HEK293 (cell line): ENCODE results near the gene C19orf18.

Experiments
- MZF1 ChIP-seq: fragments of 450-650 bp; formaldehyde crosslinking; IDR thresholded peaks from 2 replicates; pipeline ENCODE4 v1.5.1; 2017; ENCODE audit warnings: missing biosample characterization, missing genetic modification characterization, borderline replicate concordance
- ZNF274 ChIP-seq, 2 experiments: fragments of 200-500 bp in 1 of 2; fragments of 450-650 bp in 1 of 2; sonication (Bioruptor generic) in 1 of 2; formaldehyde crosslinking in 1 of 2; IDR thresholded peaks; 2 replicates each; pipeline versions ENCODE4 v1.5.1 to v1.6.1; 2014 to 2016; ENCODE audit warnings: borderline replicate concordance in 1 of 2, inconsistent platforms in 1 of 2, low read length in 1 of 2, missing biosample characterization in 1 of 2, missing genetic modification characterization in 1 of 2
- ZNF335 ChIP-seq: fragments of 450-650 bp; formaldehyde crosslinking; conservative IDR thresholded peaks from 2 replicates; pipeline ENCODE4 v1.5.1; 2016; ENCODE audit warnings: missing biosample characterization, missing genetic modification characterization
- ZNF391 ChIP-seq: fragments of 450-650 bp; formaldehyde crosslinking; IDR thresholded peaks from 2 replicates; pipeline ENCODE4 v1.5.1; 2016; ENCODE audit warnings: low read depth, missing biosample characterization, missing genetic modification characterization, borderline replicate concordance
- ZNF529 ChIP-seq: fragments of 450-650 bp; formaldehyde crosslinking; IDR thresholded peaks from 2 replicates; pipeline ENCODE4 v1.5.1; 2017; ENCODE audit warnings: missing genetic modification characterization, missing biosample characterization; ENCODE audit not compliant: insufficient replicate concordance
- ZNF707 ChIP-seq: fragments of 450-650 bp; formaldehyde crosslinking; IDR thresholded peaks from 2 replicates; pipeline ENCODE4 v1.5.1; 2016; ENCODE audit warnings: missing biosample characterization, missing genetic modification characterization
- ZNF747 ChIP-seq: fragments of 450-650 bp; formaldehyde crosslinking; IDR thresholded peaks from 2 replicates; pipeline ENCODE4 v1.5.1; 2016; ENCODE audit warnings: missing biosample characterization, missing genetic modification characterization
- ZNF768 ChIP-seq: fragments of 450-650 bp; formaldehyde crosslinking; IDR thresholded peaks from 2 replicates; pipeline ENCODE4 v1.5.1; 2018; ENCODE audit warnings: missing biosample characterization, mild to moderate bottlenecking, missing genetic modification characterization
- TF ChIP-seq, protein P1 (sequence below): fragments of 450-650 bp; formaldehyde crosslinking; IDR thresholded peaks from 2 replicates; pipeline ENCODE4 v1.5.1; 2016; ENCODE audit warnings: missing biosample characterization, missing genetic modification characterization
- TF ChIP-seq, protein P2 (sequence below): fragments of 450-650 bp; formaldehyde crosslinking; IDR thresholded peaks from 2 replicates; pipeline ENCODE4 v1.5.1; 2016; ENCODE audit warnings: missing biosample characterization, missing genetic modification characterization

DNA sequence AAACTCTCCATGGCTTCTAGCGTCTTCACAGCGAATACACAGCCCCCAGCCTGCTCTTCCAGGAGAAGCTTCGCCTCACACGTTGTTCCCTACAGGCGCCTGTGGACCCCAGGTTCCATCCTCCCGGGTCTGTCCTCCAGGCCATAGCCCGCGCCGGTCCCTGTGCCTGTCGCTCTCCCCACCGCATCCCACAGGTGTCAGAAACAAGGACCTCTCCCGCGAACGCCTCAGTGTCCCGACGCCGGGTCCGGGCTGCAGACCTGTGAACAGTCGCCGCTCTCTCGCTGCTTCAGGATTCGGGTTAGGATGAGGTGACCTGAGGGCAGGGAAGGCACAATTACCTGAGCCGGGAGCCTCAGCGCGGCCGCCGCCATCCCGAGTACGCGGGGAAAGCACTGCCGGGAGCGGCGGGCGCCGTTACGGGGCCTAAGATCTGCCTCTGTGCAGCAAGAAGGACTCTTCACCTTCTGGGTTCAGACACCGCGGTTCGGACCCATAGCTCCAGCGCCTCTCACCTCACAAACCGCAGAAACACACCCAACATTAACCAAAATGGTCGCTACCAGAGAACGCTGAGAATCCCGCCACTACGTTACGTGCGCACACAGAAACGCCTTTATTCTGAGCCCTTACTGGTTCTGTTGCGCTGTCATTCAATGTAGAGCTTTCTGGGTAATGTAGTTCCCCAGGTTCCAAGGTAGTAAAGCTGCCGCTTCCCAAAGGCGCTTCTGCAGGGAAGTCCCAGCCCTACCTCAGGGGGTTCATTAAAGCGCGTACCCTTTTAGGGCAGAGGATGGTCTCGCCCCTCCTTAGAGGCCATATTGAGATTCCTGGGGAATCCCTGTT, 39.3 kb downstream of the C19orf18 start, which contains the start of gene ZNF418:
- TF ChIP-seq ZNF529 (no peak), ZNF335 (no peak), ZNF768 (tag by site-specific recombination) (no peak), ZNF274 (IDR thresholded peaks at IDR 0.05; ENCODE audit: low read length) (no peak), ZNF274 (tag by site-specific recombination; IDR thresholded peaks at IDR 0.05; ENCODE audit: borderline replicate concordance) (no peak), ZNF747 (no peak), MZF1 (no peak), ZNF391 (tag by site-specific recombination) (no peak), ZNF707 (no peak)
- TF ChIP-seq, protein P1, sequence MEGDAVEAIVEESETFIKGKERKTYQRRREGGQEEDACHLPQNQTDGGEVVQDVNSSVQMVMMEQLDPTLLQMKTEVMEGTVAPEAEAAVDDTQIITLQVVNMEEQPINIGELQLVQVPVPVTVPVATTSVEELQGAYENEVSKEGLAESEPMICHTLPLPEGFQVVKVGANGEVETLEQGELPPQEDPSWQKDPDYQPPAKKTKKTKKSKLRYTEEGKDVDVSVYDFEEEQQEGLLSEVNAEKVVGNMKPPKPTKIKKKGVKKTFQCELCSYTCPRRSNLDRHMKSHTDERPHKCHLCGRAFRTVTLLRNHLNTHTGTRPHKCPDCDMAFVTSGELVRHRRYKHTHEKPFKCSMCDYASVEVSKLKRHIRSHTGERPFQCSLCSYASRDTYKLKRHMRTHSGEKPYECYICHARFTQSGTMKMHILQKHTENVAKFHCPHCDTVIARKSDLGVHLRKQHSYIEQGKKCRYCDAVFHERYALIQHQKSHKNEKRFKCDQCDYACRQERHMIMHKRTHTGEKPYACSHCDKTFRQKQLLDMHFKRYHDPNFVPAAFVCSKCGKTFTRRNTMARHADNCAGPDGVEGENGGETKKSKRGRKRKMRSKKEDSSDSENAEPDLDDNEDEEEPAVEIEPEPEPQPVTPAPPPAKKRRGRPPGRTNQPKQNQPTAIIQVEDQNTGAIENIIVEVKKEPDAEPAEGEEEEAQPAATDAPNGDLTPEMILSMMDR = no peak
- TF ChIP-seq, protein P2, sequence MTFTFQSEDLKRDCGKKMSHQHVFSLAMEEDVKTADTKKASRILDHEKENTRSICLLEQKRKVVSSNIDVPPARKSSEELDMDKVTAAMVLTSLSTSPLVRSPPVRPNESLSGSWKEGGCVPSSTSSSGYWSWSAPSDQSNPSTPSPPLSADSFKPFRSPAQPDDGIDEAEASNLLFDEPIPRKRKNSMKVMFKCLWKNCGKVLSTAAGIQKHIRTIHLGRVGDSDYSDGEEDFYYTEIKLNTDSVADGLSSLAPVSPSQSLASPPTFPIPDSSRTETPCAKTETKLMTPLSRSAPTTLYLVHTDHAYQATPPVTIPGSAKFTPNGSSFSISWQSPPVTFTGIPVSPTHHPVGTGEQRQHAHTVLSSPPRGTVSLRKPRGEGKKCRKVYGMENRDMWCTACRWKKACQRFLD = no peak
